HG02852 (cell line): Measurements from ENCODE around the gene RNASE1.
"Not testable (repeated sequence)": the region's sequence is repeated elsewhere in the genome, so short reads cannot be mapped to it uniquely, and the experiment has no call there.

Source experiments
- ATAC-seq: cut with Tn5 transposase; IDR thresholded peaks from one replicate; pipeline ENCODE4 v1.9.1; 2021; ENCODE audit warnings: mild to moderate bottlenecking, moderate library complexity; ENCODE audit not compliant: unreplicated experiment

Gene RNASE1

DNA sequence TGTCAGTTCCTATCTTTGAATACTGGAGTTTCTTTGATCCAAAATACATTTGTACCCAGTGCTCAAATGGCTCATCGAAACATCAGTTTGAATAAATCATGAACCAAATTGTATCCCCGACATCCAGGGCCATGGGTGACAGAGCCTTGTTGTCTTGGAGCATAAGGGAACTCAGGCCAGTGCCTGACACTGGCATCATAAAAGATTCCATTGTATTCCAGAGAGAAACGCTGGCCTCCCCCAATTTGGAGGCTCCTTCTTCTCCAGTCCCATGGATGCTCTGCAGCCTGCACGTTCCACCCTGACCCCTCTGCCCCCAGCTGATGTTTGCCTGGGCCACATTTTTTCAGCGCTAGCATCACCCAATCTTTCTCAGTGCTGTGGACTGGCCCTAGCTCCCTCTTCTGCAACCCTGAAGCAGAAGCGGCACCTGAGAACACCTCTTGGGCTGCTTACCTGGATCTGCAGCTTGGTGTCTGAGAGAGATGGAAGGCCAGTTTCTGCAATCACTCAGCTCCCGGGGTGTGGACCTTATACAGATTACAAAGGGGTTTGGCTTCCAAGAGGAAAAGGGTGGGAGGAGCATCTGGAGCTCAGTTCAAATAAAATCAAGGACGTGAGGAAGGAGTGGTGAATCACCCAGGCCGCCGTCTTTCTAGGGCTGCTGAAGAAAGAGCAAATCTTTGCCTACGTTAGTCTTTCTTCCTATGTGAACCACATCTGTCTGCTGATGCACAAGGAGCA, at the start of gene RNASE1:
Gene RNASE1, minus strand, starts transcription at position 504 of the 744 bp plus-strand sequence. CDS start 776 bp downstream, outside the sequence.
- ATAC-seq, result no peak

DNA sequence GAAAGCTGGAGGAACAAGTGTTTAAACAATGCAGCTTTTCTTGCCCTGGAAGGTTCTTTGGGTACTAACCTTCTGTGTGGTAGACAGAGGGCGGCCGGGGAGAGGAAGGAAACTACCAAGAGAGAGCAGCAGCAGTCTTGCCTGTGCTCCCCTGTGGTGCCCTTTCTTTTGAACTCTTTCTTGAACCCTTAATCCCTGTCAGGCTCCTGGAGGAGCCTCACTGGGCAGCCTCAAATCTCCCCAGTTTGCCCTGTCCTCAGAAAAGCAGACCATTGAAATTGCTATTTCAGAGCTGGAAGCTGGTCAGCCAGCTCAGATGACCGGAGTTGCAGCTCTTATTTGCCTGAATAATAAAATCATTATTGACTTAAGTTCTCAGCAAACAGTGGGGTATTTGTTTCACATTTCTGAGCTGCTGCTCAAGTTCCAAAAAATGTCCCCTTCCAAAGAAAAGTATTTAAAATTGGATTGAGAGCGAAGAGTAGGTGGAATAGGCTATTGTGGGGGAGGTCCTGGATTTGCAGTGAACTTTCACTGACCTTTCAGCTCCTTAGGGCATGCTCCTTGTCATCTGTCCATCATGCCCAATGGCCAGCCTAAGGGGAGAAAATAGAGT, 46.4 kb upstream of the RNASE1 start:
- ATAC-seq, result no peak

DNA sequence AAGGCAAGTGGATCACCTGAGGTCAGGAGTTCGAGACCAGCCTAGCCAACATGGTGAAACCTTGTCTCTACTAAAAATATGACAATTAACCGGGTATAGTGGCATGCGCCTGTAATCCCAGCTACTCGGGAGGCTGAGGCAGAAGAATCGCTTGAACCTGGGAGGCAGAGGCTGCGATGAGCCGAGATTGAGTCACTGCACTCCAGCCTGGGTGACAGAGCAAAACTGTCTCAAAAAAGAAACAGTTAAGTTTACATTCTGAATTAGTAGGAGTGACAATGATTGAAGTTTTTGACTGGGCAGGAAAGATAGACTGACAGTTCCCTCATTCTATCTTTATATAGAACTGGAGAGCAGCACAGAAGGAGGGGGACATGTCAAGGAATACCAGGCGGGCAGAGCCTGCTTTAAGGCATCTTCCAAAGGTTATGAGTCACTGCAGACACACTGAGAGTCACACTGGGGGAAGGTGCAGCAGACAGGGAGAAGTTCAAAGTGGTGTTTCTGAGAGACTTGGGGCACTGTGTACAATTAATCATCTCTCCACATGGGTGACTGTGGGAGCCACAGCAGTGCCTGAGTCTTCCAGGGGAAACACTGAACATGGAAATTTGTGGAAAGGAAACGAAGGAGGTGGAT, 45.8 kb upstream of the RNASE1 start:
- ATAC-seq, result no peak

DNA sequence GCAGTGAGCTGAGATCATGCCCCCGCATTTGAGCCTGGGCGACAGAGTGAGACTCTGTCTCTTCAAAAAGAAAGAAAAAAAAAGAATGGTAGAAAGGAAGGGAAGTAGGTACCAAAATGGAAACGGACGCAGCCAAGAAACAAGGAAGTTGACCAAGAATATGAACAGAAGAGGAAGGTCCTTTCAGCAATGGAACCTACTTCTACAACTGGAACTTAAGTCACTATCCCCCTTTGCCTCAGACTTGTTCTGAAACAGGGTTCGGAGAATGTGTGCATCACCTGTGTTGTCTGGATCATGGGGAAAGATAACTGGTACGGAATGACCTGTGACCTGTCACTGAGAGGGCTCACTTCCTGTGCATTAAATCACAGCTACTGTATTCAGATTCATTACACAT, 43.9 kb upstream of the RNASE1 start:
- no peak for ATAC-seq

DNA sequence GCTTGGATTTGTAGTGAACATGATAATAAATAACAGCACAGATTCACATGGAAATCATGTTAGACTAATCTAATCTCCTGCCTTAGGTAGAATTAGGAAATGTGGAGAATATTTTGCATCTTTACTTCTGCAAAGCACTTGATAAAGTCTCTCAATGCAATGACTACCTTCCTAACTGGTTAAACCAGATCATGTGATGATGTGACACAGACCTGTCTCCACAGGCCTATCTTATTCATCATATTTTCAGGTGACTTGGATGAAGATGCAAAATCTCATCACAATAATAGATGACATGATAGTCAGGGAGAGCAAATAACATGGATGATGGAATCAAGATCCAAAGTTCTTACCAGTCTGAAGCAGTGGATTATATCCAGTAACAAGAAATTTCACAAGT, 38.5 kb upstream of the RNASE1 start:
- ATAC-seq, result no peak

DNA sequence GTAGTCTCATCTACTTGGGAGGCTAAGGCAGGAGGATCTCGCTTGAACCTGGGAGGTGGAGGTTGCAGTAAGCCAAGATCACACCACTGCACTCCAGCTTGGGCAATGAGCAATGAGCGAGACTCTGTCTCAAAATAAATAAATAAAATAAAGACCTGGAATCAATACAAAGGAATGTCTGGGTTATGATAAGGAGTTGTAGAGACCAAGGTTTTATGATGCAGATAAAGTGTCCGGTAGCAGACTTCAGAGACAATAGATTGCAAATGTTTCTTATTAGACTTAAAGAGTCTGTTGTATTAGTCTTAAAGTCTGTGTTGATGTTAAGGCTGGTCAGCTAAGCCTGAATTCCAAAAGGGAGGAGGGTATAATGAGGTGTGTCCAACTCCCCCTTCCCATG, 35.2 kb upstream of the RNASE1 start:
- ATAC-seq, result no peak

DNA sequence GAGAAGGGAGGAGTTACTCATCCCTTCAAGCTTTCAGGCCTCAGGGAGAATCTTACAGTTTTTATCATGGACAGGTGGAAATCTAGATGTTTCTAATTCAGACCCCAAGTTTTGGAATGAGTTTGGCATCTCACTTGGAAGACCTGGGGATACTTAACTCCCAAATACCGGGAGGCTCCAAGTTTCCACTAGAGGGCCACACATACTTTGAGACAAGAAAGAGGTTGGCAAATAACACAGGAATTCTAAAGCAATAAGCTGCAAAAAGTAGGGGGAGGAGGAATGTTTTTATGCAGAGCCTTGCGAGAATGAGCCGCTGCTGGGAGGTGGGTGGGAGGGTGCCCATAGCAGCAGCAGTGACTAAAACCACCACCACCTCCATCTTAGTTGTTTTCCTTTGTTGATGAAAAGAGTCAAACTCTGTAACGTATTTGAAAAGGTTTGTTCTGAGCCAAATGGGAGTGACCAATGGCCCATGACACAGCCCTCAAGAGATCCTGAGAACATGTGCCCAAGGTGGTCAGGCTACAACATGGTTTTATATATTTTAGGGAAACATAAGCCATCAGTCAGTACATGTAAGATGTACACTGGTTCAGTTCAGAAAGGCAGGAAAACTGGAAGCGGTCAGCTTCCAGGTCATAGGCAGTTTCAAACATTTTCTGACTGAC, 34.2 kb upstream of the RNASE1 start:
- no peak for ATAC-seq

DNA sequence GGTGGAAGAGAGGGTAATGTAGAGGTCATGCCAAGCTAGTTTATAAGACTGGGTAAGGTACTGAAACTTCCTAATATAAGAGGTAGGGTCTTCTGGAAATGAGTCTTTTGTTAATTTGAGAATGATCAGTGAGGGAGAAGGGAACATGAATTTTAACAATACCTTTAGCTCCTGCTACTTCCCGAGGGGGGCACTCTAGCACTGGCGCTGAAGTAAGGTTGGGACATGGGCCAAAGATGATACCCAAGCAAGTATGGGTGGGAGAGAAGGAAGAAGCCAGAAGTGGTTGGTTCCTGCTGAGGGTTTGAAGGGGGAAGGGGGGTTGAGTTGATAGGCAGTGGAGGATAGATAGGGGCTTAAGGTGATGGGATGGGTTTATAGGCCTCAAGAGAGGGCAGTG, 32.3 kb upstream of the RNASE1 start:
- no peak for ATAC-seq

DNA sequence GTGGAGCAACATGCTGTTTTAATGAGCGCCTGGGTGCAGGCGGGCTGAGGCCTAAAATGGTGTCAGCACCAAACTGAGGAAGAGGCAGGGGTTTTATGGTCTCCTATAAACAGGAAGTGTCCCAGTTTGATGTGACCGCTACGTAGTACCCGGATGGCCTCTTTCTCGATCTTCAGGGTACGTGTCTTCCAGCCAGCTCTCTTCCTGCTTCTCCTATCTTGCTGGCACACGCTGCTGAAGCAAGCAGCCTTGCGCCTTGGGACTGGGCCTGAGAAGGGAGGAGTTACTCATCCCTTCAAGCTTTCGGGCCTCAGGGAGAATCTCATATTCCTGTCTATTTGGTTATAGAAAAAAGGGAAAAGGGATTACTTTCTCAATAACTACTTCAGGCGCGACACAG, 28.2 kb upstream of the RNASE1 start:
- no peak for ATAC-seq

DNA sequence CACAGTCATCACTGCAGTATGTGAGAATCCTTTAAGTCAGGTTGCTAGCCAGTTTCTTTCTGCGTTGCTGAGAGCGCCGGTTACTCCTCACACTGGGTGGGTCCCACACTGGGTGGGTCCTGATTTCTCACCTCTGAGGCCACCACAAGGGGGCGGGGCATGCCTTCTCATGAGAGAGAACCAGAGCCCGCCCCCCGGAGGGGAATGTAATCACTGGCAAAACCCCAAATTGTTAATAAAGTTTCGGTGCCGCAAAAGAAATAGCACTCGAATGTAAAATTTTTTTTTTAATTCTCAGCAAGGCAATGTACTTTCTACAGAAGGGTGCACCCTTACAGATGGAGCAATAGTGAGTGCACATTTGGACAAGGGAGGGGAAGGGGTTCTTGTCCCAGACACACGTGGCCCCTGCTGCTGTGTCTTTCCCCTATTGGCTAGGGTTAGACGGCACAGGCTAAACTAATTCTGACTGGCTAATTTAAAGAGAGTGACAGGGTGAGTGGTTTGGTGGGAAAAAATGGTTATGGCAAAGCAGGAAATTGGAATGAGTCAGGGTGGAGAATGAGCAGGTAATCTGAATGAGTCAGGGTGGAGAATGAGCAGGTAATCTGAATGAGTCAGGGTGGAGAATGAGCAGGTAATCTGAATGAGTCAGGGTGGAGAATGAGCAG, 25.5 kb upstream of the RNASE1 start:
- not testable (repeated sequence) for ATAC-seq

DNA sequence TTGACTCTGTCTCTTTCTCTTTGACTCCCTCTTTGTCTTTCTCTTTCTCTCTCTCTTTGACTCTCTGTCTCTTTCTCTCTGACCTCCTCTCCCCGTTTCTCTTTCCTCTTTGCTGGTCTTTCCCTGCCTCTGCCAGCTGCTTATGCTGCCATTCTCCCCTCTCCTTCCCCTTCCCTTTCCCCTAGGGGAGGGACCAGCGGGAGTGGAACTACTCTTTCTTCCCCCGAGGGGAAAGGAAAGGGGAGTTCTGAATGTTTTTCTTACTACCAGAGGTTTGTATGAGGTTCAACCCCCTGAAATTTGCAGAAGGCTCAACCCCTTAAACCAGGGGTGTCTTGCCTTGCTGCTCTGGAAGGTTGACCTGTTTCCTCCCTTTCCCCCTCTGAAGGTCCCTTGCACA, 24.7 kb upstream of the RNASE1 start:
- ATAC-seq, result no peak

DNA sequence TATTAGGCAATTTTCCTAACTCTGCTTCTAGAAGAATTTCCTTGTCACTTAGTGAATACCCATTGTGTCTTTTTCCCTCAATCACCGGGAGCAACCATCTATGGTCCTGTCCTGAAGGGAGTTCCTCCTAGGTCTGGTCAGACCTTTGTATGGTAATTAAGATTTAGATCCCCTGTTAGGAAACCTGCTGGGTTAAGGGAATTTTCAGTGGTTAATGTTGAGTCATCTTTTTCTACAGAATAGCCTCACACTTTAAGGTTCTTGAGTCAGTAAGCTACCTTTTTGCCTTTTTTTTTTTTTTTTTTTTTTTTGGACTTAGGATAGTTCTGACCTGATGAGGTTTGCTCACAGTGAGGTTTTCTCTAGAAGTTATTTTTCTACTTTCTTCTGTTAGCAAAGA, 24.0 kb upstream of the RNASE1 start:
- not testable (repeated sequence) for ATAC-seq

DNA sequence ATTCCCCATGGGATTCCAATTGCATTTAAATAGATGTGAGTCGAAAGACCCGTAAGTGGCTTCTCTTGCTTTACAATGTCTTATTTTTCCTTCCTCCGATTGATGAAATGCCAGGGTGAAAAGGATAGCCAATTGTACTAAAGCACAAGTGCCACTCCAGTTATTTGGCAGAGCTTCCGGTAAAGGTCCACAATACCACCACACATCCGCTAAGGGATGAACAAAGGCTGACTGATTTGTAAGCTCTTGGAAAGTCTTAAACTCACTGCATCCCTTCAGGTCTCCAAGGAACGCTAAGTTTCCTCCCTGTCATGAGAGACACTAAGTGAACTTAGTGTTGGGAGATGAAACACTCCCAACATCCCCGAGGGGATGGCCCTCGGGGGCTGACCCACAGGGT, 21.2 kb upstream of the RNASE1 start:
- no peak for ATAC-seq

DNA sequence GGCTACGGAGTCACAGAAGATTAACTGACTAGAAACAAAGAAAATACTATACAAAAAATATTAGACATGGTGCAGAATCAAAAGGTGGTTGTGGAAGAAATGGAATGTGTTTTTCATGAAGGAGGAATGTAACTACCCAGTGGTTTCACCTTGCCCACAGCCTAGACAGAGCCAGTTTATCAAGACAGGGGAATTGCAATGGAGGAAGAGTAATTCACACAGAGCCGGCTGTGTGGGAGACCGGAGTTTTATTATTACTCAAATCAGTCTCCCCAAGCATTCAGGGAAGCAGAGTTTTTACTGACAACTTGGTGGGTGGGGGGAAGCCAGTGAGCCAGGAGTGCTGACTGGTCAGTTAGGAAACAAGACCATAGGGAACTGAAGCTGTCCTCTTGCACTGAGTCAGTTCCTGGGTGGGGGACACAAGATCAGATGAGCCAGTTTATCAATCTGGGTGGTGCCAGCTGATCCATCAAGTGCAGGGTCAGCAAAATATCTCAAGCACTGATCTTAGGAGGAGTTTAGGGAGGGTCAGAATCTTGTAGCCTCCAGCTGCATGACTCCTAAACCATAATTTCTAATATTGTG, 19.0 kb upstream of the RNASE1 start:
- not testable (repeated sequence) for ATAC-seq

DNA sequence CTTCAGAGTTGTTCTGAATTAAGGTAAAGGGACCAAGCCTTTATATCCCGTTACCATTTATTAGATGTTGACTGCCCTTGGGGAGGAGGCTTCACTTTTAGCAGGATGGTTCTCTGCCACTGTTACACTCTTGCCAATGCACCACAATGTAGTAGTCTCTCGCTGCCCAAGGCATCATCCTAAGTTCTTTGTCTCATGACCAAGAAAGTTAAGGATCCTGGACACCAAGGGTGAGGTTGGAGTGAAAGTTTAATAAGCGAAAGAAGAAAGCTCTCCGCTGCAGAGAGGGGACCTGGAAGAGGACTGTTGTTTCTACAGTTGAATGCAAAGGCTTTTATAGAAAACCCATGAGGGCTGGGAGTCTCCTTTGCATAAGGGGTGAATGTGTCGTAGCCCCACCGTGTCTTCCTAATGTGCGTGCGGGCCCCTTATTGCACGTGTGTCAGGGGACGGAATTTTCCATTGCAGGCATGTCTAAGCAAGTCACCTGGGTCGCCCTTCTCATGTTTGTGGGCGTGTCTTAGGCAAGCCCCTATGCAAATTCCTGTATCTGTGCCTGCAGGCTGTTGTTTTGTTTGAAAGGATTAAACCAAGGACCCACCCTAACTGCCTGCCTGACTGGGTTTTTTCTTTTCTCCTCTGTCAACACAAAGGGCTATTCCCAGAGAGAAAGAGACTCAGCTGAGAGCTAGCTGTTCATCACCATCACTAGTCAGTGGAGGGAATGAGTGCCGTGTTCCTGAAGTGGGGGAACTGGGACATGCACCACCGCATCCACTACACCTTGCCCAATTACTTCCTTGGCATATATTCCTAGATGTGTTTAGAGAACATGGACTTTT, 17.6 kb upstream of the RNASE1 start:
- no peak for ATAC-seq

DNA sequence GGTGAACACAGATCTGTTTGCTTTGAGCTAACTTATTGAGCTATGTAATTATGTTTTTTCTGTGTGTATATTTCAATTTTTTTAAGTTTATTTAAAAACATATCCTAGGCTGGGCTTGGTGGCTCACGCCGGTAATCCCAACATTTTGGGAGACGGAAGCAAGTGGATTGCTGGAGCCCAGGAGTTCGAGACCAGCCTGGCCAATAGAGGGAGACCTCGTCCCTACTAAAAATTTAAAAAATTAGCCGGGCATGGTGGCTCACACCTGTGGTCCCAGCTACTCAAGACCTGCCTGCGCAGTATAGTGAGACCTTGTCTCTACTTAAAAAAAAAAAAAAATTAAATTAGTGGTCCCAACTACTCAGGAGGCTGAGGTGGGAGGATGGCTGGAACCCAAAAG, 16.2 kb upstream of the RNASE1 start:
- no peak for ATAC-seq

DNA sequence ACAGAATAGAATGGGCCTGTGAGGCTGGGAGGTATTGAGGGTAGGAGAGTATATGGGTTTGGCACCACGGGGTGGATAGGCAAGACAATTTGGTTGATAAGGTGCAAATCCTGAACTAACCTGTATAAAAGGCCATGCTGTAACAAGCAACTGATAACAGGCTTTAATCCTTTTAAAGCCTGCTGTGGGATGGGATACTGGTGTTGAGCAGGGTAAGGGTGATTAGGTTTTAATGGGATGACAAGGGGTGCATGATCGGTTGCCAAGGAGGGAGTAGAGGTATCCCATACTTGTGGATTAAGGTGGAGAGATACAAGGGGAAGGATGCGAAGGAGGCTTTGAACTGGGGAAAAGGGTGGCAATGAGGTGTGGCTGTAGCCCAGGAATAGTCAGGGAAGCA, 13.3 kb upstream of the RNASE1 start:
- not testable (repeated sequence) for ATAC-seq

DNA sequence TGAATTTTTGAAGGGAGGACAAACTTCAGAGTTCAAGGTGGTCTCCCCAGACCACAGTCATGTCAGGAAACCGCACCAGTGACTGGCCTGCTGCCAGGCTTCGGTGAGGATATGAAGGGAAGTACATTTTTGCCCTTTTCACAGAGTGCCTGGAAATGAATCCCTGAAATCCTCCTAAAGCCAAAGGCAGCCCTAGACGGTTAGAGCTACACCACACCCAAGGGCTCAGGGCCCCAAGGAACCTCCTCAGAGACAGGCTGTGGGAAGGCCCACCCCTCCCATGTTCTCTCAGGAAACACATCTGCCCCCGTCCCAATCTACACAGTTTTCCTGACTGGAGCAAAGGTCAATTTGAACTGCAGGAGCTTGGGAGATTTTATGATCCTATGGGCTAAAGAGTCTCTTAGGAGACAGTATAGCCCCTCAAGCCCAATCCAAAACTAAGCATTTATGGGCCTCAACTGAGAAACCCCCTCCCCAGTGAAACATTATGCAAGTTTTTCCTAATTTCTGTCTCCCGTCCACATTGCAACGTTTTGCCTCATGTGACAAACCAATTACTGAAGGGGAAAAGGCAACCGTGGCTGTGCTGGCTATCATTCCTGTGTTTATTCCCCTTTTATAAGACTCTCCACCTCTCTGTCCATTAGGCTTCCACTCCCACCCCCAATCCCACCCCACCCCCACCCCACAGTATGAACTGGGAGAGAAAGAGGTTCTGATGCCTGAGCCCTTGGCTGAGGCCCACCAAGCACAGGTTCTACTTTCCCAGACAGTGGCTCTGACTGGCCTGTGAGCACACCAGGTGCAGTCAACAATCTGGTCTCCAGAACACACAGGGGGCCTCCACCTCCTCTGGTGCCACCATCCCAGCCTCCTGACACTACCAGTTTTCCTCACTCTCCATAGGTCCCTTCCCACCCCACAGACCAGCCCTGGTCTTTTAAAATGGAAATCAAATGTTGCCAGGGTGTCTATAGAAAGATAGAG, 9.6 kb upstream of the RNASE1 start:
- ATAC-seq, result no peak

DNA sequence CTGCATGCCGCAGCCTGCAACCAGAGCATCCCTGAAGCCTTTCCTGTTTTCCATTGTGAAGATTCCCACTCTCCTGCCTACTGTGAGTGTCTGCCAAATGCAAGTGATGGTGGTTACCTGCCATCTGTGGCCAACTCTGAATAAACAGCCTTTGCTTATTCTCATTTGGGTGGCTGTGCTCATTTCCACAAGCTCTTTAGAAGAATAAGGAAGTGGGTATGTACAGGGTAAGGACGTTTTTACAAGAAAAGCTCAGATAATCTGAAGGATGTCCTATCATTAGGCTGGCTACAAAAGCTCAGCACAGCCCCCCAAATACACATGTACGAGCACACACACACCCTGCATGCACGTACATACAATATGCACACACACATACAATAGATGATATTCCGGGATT, 7.3 kb upstream of the RNASE1 start:
- no peak for ATAC-seq
